ENCODE data around the gene PCDH15. TPM values are rescaled to one million over a fixed set of nuclear protein-coding genes. Genes with fewer than 3 reads are reported as not detected.

PCDH15 gene
- total RNA-seq, 2 donors from 2014 or later: 0.58 to 0.95 TPM

DNA sequence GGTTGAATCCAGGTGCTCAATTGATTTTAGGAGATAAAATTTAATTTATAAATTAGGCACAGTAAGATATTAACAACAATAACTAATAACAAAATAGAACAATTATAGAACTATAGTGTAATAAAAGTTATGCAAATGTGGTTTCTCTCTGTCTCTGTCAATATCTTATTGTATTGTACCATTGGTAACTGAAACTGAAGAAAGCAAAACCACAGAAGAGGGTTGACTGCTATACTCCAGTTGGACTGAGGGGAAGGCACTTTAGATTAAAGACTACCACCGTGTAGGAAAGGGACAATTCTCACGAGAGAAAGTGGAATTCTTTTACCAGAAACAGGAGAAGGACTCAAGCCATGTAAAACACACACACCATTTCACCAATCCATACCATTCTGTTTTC lies 967.1 kb downstream of the PCDH15 start:
- H3K27me3 ChIP-seq (ENCODE audit: control insufficient read depth, insufficient read depth, low read length, poor library complexity, severe bottlenecking): no peaks in the 10 kb centered on the region
- H3K4me3 ChIP-seq (ENCODE audit: low read length): no peak overlapping the region
- no peak overlapping the region for H3K27ac ChIP-seq (ENCODE audit: low read depth, low read length)
- no peaks in the 10 kb centered on the region for H3K9me3 ChIP-seq (ENCODE audit: control insufficient read depth, low read length)
- H3K9me3 Mint-ChIP-seq: no peaks in the 10 kb centered on the region
- DNase-seq: no peak
- no peaks in the 10 kb centered on the region for H3K4me1 ChIP-seq (ENCODE audit: control insufficient read depth, insufficient read depth, low read length)
- no peaks in the 10 kb centered on the region for H3K4me1 Mint-ChIP-seq
- no peaks in the 10 kb centered on the region for H3K27me3 Mint-ChIP-seq (ENCODE audit: insufficient read depth)
- H3K4me3 Mint-ChIP-seq: no peak overlapping the region
- no peak overlapping the region for H3K27ac Mint-ChIP-seq
- H3K9ac ChIP-seq (ENCODE audit: extremely low read depth, low read length, poor library complexity, severe bottlenecking): no peak overlapping the region
- no peaks in the 10 kb centered on the region for H3K36me3 ChIP-seq (ENCODE audit: control insufficient read depth, insufficient read depth, low read length)
- whole genome bisulfite sequencing, 2 experiments (ENCODE audit: insufficient coverage in 1 of 2, insufficient read length in 1 of 2): 90% methylated on average over 2 of the region's 2 CpGs; no CpG with 5 or more reads in 1 of the 2 experiments
- no peaks in the 10 kb centered on the region for H3K36me3 Mint-ChIP-seq (ENCODE audit: low read depth)
- TF ChIP-seq, protein P1, sequence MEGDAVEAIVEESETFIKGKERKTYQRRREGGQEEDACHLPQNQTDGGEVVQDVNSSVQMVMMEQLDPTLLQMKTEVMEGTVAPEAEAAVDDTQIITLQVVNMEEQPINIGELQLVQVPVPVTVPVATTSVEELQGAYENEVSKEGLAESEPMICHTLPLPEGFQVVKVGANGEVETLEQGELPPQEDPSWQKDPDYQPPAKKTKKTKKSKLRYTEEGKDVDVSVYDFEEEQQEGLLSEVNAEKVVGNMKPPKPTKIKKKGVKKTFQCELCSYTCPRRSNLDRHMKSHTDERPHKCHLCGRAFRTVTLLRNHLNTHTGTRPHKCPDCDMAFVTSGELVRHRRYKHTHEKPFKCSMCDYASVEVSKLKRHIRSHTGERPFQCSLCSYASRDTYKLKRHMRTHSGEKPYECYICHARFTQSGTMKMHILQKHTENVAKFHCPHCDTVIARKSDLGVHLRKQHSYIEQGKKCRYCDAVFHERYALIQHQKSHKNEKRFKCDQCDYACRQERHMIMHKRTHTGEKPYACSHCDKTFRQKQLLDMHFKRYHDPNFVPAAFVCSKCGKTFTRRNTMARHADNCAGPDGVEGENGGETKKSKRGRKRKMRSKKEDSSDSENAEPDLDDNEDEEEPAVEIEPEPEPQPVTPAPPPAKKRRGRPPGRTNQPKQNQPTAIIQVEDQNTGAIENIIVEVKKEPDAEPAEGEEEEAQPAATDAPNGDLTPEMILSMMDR (conservative IDR thresholded peaks at IDR 0.05): no peak

DNA sequence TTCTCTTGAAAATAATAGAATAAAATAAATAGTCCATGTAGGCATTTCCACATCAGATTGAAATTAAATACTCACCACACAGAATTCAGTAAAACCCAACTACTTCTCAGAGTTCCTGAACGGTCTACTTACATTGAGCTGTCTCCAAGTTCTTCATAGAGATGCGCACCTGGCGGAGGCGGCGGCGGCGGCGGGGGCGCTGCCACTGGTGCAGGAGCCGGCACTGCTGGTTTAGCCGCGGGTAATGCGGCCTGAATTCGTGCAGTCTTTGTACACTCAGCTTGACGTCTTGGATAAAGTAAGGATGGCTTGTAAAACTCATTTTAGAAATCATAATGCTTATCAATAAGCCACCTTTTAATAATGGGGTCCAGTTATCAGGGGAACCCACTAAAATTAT lies 973.8 kb downstream of the PCDH15 start:
- H3K27me3 Mint-ChIP-seq (ENCODE audit: insufficient read depth): no peaks in the 10 kb centered on the region
- no peak for DNase-seq
- no peak overlapping the region for H3K4me3 ChIP-seq (ENCODE audit: low read length)
- TF ChIP-seq, protein P1 (conservative IDR thresholded peaks at IDR 0.05): no peak
- H3K27ac ChIP-seq (ENCODE audit: low read depth, low read length): no peak overlapping the region
- no peak overlapping the region for H3K27ac Mint-ChIP-seq
- no peaks in the 10 kb centered on the region for H3K4me1 Mint-ChIP-seq
- 96% methylated on average over 15 of the region's 15 CpGs; no CpG with 5 or more reads in 1 of the 2 experiments for WGBS, 2 experiments (ENCODE audit: insufficient coverage in 1 of 2, insufficient read length in 1 of 2)
- H3K4me3 Mint-ChIP-seq: no peak overlapping the region
- H3K9me3 Mint-ChIP-seq: no peaks in the 10 kb centered on the region
- H3K9ac ChIP-seq (ENCODE audit: extremely low read depth, low read length, poor library complexity, severe bottlenecking): no peak overlapping the region
- no peaks in the 10 kb centered on the region for H3K36me3 ChIP-seq (ENCODE audit: control insufficient read depth, insufficient read depth, low read length)
- no peaks in the 10 kb centered on the region for H3K4me1 ChIP-seq (ENCODE audit: control insufficient read depth, insufficient read depth, low read length)
- no peaks in the 10 kb centered on the region for H3K9me3 ChIP-seq (ENCODE audit: control insufficient read depth, low read length)
- no peaks in the 10 kb centered on the region for H3K27me3 ChIP-seq (ENCODE audit: control insufficient read depth, insufficient read depth, low read length, poor library complexity, severe bottlenecking)
- H3K36me3 Mint-ChIP-seq (ENCODE audit: low read depth): no peaks in the 10 kb centered on the region

DNA sequence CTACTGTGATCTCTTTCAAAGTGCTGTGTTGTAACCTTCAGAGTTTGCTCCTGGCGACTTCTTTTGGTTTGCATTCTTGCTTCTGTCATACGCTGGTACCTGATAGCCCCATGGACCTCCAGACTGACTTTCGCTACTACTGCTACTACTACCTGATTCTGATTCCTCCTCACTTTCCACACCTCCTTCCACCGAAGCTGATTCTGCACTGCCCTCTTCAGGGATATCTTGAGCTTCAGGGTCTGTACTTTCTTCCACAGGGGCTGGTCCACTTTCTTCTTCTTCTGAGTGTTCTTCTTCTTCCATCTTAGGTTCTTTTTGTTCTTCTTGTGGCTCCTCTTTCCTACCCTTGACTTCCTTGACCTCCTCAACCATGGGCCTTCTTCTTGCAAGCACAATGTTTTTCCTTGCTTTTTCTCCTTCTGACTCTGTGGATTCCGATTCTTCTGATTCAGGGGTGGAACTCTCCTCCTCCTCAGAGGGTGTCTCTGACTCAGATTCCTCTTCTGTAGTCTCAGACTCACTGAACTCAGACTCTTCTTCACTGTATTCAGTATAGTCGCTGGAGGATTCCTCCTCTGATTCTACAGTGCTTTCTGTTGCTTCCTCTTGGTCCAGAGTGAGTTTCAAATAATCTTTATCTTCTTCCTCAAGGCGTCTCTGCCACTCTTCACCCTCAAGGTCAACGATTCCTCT lies 992.2 kb downstream of the PCDH15 start:
- Histone ChIP-seq H3K9ac (ENCODE audit: extremely low read depth, low read length, poor library complexity, severe bottlenecking) (no peak overlapping the region), H3K4me3 (ENCODE audit: low read length) (no peak overlapping the region), H3K27me3 (ENCODE audit: control insufficient read depth, insufficient read depth, low read length, poor library complexity, severe bottlenecking) (no peaks in the 10 kb centered on the region), H3K4me1 (ENCODE audit: control insufficient read depth, insufficient read depth, low read length) (no peaks in the 10 kb centered on the region), H3K27ac (ENCODE audit: low read depth, low read length) (no peak overlapping the region), H3K9me3 (ENCODE audit: control insufficient read depth, low read length) (no peaks in the 10 kb centered on the region), H3K36me3 (ENCODE audit: control insufficient read depth, insufficient read depth, low read length) (no peaks in the 10 kb centered on the region)
- H3K27ac Mint-ChIP-seq: no peak overlapping the region
- peaks cover 3% of the 10 kb centered on the region for H3K4me1 Mint-ChIP-seq
- DNase-seq: peak; percentile 50
- WGBS, 2 experiments (ENCODE audit: insufficient coverage in 1 of 2, insufficient read length in 1 of 2): 87 to 92% methylated on average over 8 of the region's 8 CpGs
- TF ChIP-seq, protein P1 (conservative IDR thresholded peaks at IDR 0.05): peak; percentile 62
- no peaks in the 10 kb centered on the region for H3K27me3 Mint-ChIP-seq (ENCODE audit: insufficient read depth)
- H3K4me3 Mint-ChIP-seq: no peak overlapping the region
- H3K9me3 Mint-ChIP-seq: no peaks in the 10 kb centered on the region
- no peaks in the 10 kb centered on the region for H3K36me3 Mint-ChIP-seq (ENCODE audit: low read depth)

All from endodermal cell (in vitro differentiated cells).